Measurements from ENCODE around the gene AKNA.

AKNA gene

DNA sequence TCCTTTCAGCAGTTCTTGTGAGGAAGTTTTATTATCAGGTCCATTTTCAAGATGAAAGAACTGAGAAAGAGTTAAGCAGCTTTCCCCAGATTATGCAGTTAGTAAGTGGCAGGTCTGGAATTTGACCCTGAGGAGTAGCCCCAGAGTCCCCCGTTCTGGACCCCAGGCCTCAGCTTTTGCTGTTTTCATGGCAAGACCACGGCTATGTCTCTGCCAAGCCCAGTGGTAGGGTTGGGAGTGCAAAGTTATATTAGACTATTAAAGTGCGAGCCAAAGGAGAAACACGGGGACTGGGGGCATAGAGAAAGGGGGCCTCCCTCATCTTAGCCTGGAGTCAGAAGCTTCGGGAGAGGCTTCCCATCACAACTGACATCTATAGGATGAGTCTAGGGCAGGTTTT is 84.2 kb downstream of the AKNA start:
- TF ChIP-seq TAF1 (IDR thresholded peaks at IDR 0.05; ENCODE audit: borderline replicate concordance, insufficient read depth, low read length), result no peak
- no peak for TF ChIP-seq REST (IDR thresholded peaks at IDR 0.05; ENCODE audit: insufficient read depth in 1 of 2, low read depth in 2 of 2, low read length in 2 of 2)
- no peak for TF ChIP-seq POLR2AphosphoS5 (IDR thresholded peaks at IDR 0.05; ENCODE audit: low read depth, low read length)
- no peak for TF ChIP-seq SIN3A (IDR thresholded peaks at IDR 0.05; ENCODE audit: borderline replicate concordance, insufficient read depth, low read length)
- TF ChIP-seq FOXP2 (optimal IDR thresholded peaks at IDR 0.05; ENCODE audit: borderline replicate concordance, extremely low read depth, extremely low read length, insufficient read depth), result no peak

DNA sequence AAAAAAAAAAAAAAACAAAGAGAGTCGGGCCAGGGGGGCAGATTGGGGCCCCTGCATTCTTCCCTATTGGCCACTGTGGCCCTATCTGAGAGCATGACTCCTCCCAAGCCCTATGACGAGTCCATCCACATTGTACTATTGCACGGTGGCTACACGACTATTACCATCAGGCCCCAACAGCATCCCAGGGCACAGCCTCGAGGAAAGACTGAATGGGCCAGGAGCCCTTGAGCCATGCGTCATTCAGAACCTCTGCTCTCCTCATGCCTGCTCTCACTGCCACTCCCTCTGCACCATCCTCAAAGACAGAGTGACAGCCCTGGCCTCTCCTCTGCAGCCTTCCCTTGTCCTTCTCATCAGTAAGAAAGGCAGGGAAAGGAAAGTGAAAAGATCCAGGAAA is 85.1 kb downstream of the AKNA start:
- TF ChIP-seq POLR2AphosphoS5 (IDR thresholded peaks at IDR 0.05; ENCODE audit: low read depth, low read length), result no peak
- TF ChIP-seq REST (IDR thresholded peaks at IDR 0.05; ENCODE audit: insufficient read depth in 1 of 2, low read depth in 2 of 2, low read length in 2 of 2), result no peak
- no peak for TF ChIP-seq TAF1 (IDR thresholded peaks at IDR 0.05; ENCODE audit: borderline replicate concordance, insufficient read depth, low read length)
- no peak for TF ChIP-seq SIN3A (IDR thresholded peaks at IDR 0.05; ENCODE audit: borderline replicate concordance, insufficient read depth, low read length)

DNA sequence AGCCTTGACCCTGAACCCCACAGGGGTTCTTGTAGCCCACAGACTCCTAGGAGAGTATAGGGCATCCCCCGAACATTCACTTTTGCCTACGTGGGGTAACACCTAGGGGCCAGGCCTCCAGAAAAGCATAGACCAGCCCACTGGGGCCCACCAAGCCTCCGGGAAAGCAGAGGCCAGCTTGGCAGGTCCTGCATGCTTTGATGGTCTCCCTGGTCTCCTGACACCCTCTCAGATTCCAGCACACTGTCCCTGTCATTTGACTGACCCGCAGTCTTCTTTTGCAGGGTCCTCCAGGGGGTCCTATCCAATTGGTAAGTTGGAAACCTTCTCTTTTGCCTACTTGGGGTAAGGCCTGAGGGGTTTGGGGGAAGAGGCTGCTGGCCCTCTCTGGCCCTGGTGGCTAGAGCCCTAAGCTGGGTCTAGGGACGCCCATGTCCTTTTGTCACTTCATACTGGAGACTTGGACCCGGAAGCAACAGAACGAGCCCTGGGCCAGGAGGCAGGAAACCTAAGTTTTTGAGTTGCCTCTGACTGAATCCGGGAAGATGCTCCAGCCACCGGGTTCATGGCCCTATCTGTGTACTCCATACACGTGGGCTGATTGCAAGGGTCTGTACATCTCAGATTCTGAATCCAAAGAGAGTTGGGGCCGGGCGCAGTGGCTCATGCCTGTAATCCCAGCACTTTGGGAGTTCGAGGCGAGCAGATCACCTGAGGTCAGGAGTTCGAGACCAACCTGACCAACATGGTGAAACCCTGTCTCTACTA is 85.8 kb downstream of the AKNA start:
- TF ChIP-seq TAF1 (IDR thresholded peaks at IDR 0.05; ENCODE audit: borderline replicate concordance, insufficient read depth, low read length) (no peak), SIN3A (IDR thresholded peaks at IDR 0.05; ENCODE audit: borderline replicate concordance, insufficient read depth, low read length) (no peak), POLR2AphosphoS5 (IDR thresholded peaks at IDR 0.05; ENCODE audit: low read depth, low read length) (no peak), REST (IDR thresholded peaks at IDR 0.05; ENCODE audit: insufficient read depth in 1 of 2, low read depth in 2 of 2, low read length in 2 of 2) (no peak), FOXP2 (optimal IDR thresholded peaks at IDR 0.05; ENCODE audit: borderline replicate concordance, extremely low read depth, extremely low read length, insufficient read depth) (no peak)

GRCh38 chr9:114300846-114301797 is 86.7 kb downstream of the AKNA start:
- TF ChIP-seq TAF1 (IDR thresholded peaks at IDR 0.05; ENCODE audit: borderline replicate concordance, insufficient read depth, low read length) (no peak), FOXP2 (optimal IDR thresholded peaks at IDR 0.05; ENCODE audit: borderline replicate concordance, extremely low read depth, extremely low read length, insufficient read depth) (no peak), SIN3A (IDR thresholded peaks at IDR 0.05; ENCODE audit: borderline replicate concordance, insufficient read depth, low read length) (no peak), REST (IDR thresholded peaks at IDR 0.05; ENCODE audit: insufficient read depth in 1 of 2, low read depth in 2 of 2, low read length in 2 of 2) (no peak), POLR2AphosphoS5 (IDR thresholded peaks at IDR 0.05; ENCODE audit: low read depth, low read length) (no peak)

Measured in PFSK-1 (cell line).